HCEC 1CT (cell line): ENCODE data around the gene MAFF.
"Not testable (repeated sequence)": the region's sequence is repeated elsewhere in the genome, so short reads cannot be mapped to it uniquely, and the experiment has no call there.

Experiments
- DNase-seq: peaks from one replicate; pipeline ENCODE4 v3.0.0-alpha.2; 2017

MAFF gene

GRCh38 chr22:38177926-38178604 is 23.7 kb upstream of the MAFF start:
- peak; percentile 87 for DNase-seq

GRCh38 chr22:38178605-38178937 is 23.2 kb upstream of the MAFF start:
- not testable (repeated sequence) for DNase-seq

GRCh38 chr22:38180841-38181452 is 20.8 kb upstream of the MAFF start:
- DNase-seq, result no peak

- peak; percentile 99 for DNase-seq
These were observed 20.2 kb upstream of the MAFF start, which contains the start of gene PLA2G6 for GRCh38 chr22:38181453-38182200. TSS of gene PLA2G6 (minus strand) at chr22:38181830. CDS start at chr22:38169426, 12,404 bp downstream.

GRCh38 chr22:38184788-38185187 is 17.0 kb upstream of the MAFF start:
- no peak for DNase-seq

GRCh38 chr22:38186429-38186828 is 15.4 kb upstream of the MAFF start:
- peak; percentile 27 for DNase-seq

- DNase-seq, result peak; percentile 52
These were observed 14.2 kb upstream of the MAFF start for GRCh38 chr22:38187413-38188212.

- DNase-seq, result no peak
These were observed 12.7 kb upstream of the MAFF start for GRCh38 chr22:38189104-38189503.

- no peak for DNase-seq
These were observed 11.2 kb upstream of the MAFF start for GRCh38 chr22:38190581-38190980.

- no peak for DNase-seq
These were observed 10.7 kb upstream of the MAFF start for GRCh38 chr22:38191055-38191454.

GRCh38 chr22:38191731-38192474 is 9.9 kb upstream of the MAFF start:
- no peak for DNase-seq

GRCh38 chr22:38192475-38192863 is 9.3 kb upstream of the MAFF start:
- DNase-seq, result no peak

- DNase-seq, result no peak
These were observed 8.2 kb upstream of the MAFF start for GRCh38 chr22:38193580-38193979.

- DNase-seq, result no peak
These were observed 4.9 kb upstream of the MAFF start for GRCh38 chr22:38196791-38197419.

- no peak for DNase-seq
These were observed 1.8 kb upstream of the MAFF start for GRCh38 chr22:38199826-38200559.

- no peak for DNase-seq
These were observed 453 bp upstream of the MAFF start for GRCh38 chr22:38201371-38201710.

GRCh38 chr22:38202437-38203089 is 769 bp downstream of the MAFF start:
- peak; percentile 70 for DNase-seq

- DNase-seq, result no peak
These were observed 1.5 kb downstream of the MAFF start for GRCh38 chr22:38203090-38203810.

- DNase-seq, result peak; percentile 68
These were observed 2.2 kb downstream of the MAFF start for GRCh38 chr22:38203855-38204514.

- no peak for DNase-seq
These were observed 3.0 kb downstream of the MAFF start for GRCh38 chr22:38204784-38205183.
